NCI-H446 treated with DMSO at 0.1 percent for 48 hours (cell line): ENCODE results near the gene PAK2.
A peak's percentile ranks its signal among the peaks of the same experiment; 100 is the strongest.
"Not testable (repeated sequence)": the region's sequence is repeated elsewhere in the genome, so short reads cannot be mapped to it uniquely, and the experiment has no call there.

Source experiments
- DNase-seq: peaks from one replicate; lab custom pipeline; 2025; lab: John Stamatoyannopoulos, UW

Gene PAK2

GRCh38 chr3:196843435-196844110 is 103.9 kb downstream of the PAK2 start:
- no peak for DNase-seq

- not testable (repeated sequence) for DNase-seq
These were observed 104.9 kb downstream of the PAK2 start for GRCh38 chr3:196844235-196845219.

GRCh38 chr3:196848375-196848774 is 108.7 kb downstream of the PAK2 start:
- not testable (repeated sequence) for DNase-seq

- DNase-seq: no peak
These were observed 109.6 kb downstream of the PAK2 start for GRCh38 chr3:196849180-196849741.

GRCh38 chr3:196863000-196863399 is 123.3 kb downstream of the PAK2 start:
- DNase-seq: not testable (repeated sequence)

- no peak for DNase-seq
These were observed 127.5 kb downstream of the PAK2 start for GRCh38 chr3:196867155-196867506.

GRCh38 chr3:196867507-196868296 is 128.0 kb downstream of the PAK2 start, which contains the start of gene SENP5:
SENP5 (plus strand) TSS chr3:196867920; CDS start chr3:196885182, 17,262 bp downstream.
- peak; percentile 70 for DNase-seq

- DNase-seq: no peak
These were observed 128.6 kb downstream of the PAK2 start for GRCh38 chr3:196868297-196868661.

- DNase-seq: no peak
These were observed 132.7 kb downstream of the PAK2 start for GRCh38 chr3:196872316-196872715.

GRCh38 chr3:196874511-196875094 is 134.9 kb downstream of the PAK2 start:
- not testable (repeated sequence) for DNase-seq

- no peak for DNase-seq
These were observed 135.6 kb downstream of the PAK2 start for GRCh38 chr3:196875258-196875657.
